Natural killer cell (primary cell): ENCODE results near the gene BPIFB4. TPM values are rescaled to one million over a fixed set of nuclear protein-coding genes. Genes with fewer than 3 reads are reported as not detected.

ENCODE experiments used
- ATAC-seq, 3 donors: fragments of 150-1000 bp in 2 of 3; fragments of 200-7000 bp in 1 of 3; cut with Tn5 transposase; 1 replicate in 1 of 3; 2 replicates in 2 of 3; pipeline ENCODE4 v1.10.0; 2021; ENCODE audit warnings: mild to moderate bottlenecking in 2 of 3, moderate library complexity in 2 of 3
- DNase-seq, 2 donors: peaks; one replicate each; pipeline versions ENCODE4 v3.0.0 to v3.0.0-alpha.2; 2013 to 2021; ENCODE audit warnings: mixed read lengths in 1 of 2
- H3K27ac ChIP-seq: one replicate; pipeline ENCODE4 v1.5.1; 2013; ENCODE audit warnings: mild to moderate bottlenecking, low read length
- H3K27me3 ChIP-seq: one replicate; pipeline ENCODE4 v1.6.1; 2013; ENCODE audit warnings: low read length; ENCODE audit not compliant: control insufficient read depth, insufficient read depth
- H3K36me3 ChIP-seq: one replicate; pipeline ENCODE4 v1.6.1; 2013; ENCODE audit warnings: low read length; ENCODE audit not compliant: control insufficient read depth, insufficient read depth
- H3K4me1 ChIP-seq: one replicate; pipeline ENCODE4 v1.6.1; 2013; ENCODE audit warnings: low read length; ENCODE audit not compliant: control insufficient read depth, insufficient read depth
- H3K4me3 ChIP-seq: one replicate; pipeline ENCODE4 v1.5.1; 2013; ENCODE audit warnings: low read length
- H3K9me3 ChIP-seq: one replicate; pipeline ENCODE4 v1.6.1; 2013; ENCODE audit warnings: low read length; ENCODE audit not compliant: control insufficient read depth, insufficient read depth
- H3K27ac Mint-ChIP-seq, 2 donors: one replicate each; pipeline ENCODE4 v1.8.0; 2022; ENCODE audit warnings: mild to moderate bottlenecking in 2 of 2, mixed read lengths in 2 of 2, moderate library complexity in 1 of 2
- H3K27me3 Mint-ChIP-seq, 2 donors: one replicate each; pipeline ENCODE4 v1.8.0; 2022; ENCODE audit warnings: low read depth in 2 of 2, mixed read lengths in 2 of 2
- H3K36me3 Mint-ChIP-seq: one replicate; pipeline ENCODE4 v1.8.0; 2022; ENCODE audit warnings: mixed read lengths
- H3K4me1 Mint-ChIP-seq, 2 donors: one replicate each; pipeline ENCODE4 v1.8.0; 2022; ENCODE audit warnings: mixed read lengths in 2 of 2
- H3K4me3 Mint-ChIP-seq: one replicate; pipeline ENCODE4 v1.8.0; 2022; ENCODE audit warnings: mild to moderate bottlenecking, moderate library complexity, mixed read lengths
- H3K9me3 Mint-ChIP-seq, 2 donors: one replicate each; pipeline ENCODE4 v1.8.0; 2022; ENCODE audit warnings: mixed read lengths in 2 of 2
- WGBS: methylation state at CpG from one replicate; pipeline ENCODE4 v1.1.7; 2013; ENCODE audit warnings: missing lambda C conversion rate; ENCODE audit not compliant: insufficient coverage; 5-methylcytosine and 5-hydroxymethylcytosine counted together
- intact Hi-C: fragments of 100-400 bp; cut with micrococcal nuclease; formaldehyde crosslinking; loops from one replicate; pipeline ENCODE4 v1.14.2; 2022
- total RNA-seq, 4 donors: library from RNA; stranded (reverse); fragments of 120-200 nt in 1 of 4; gene quantifications; one replicate each; pipeline versions ENCODE4 v1.2.3 to v1.2.4, GENCODE V29; 2013 to 2022
- TF ChIP-seq, protein P1 (sequence below): fragments of 200-600 bp; IDR thresholded peaks from one replicate; pipeline ENCODE4 v1.8.0; 2022; ENCODE audit warnings: antibody characterized with exemption

The BPIFB4 gene
- total RNA-seq, 3 donors from 2014 or later (not counting 1 experiment from before 2014, with no cell fraction given): not detected

DNA sequence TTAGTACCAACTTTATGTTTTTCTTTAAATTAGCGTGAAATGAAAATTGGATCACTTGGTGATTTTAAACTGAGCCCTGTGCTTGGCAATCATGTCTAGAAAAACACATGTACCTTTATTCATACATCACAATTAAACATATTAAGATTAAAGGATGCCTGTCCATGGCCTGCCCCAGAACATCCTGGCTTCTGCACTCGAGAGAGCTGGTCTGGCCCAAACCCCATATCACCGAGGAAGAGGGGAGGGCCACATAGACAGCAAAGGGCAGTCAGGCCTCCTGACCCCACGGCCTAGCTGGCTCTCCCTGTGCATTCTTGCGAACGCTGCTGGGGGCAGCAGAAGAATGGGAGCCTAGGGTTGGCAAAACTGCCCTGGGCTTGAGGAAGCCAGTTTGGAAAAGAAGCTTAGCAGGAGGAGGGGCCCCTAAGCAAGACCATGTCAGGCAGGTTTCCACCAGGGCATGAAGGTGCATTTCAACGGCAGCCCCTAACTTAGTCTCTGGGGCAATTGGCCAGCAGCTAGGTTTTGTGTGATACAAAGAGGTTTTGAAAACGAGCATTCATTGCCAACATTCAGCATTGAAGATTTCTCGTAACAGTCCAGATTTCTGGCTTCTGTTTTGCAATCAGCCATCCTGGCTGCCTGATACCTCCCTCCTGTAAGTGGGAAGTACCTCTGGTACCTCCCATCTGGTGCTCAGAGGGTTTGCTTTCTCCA is 17.2 kb upstream of the BPIFB4 start:
- no peaks in the 10 kb centered on the region for H3K36me3 ChIP-seq
- no peak overlapping the region for H3K4me3 ChIP-seq
- WGBS: 80% methylated on average over 9 of the region's 9 CpGs
- H3K4me3 Mint-ChIP-seq: no peak overlapping the region
- DNase-seq (no peak), ATAC-seq (no peak)
- no peaks in the 10 kb centered on the region for H3K9me3 Mint-ChIP-seq
- H3K4me1 ChIP-seq: no peaks in the 10 kb centered on the region
- no peak overlapping the region for H3K27ac Mint-ChIP-seq
- H3K27me3 Mint-ChIP-seq: peaks cover 0 to 3% of the 10 kb centered on the region in 2 donors
- no peaks in the 10 kb centered on the region for H3K4me1 Mint-ChIP-seq
- H3K36me3 Mint-ChIP-seq: no peaks in the 10 kb centered on the region
- intact Hi-C loops: no loop called here
- TF ChIP-seq, protein P1, sequence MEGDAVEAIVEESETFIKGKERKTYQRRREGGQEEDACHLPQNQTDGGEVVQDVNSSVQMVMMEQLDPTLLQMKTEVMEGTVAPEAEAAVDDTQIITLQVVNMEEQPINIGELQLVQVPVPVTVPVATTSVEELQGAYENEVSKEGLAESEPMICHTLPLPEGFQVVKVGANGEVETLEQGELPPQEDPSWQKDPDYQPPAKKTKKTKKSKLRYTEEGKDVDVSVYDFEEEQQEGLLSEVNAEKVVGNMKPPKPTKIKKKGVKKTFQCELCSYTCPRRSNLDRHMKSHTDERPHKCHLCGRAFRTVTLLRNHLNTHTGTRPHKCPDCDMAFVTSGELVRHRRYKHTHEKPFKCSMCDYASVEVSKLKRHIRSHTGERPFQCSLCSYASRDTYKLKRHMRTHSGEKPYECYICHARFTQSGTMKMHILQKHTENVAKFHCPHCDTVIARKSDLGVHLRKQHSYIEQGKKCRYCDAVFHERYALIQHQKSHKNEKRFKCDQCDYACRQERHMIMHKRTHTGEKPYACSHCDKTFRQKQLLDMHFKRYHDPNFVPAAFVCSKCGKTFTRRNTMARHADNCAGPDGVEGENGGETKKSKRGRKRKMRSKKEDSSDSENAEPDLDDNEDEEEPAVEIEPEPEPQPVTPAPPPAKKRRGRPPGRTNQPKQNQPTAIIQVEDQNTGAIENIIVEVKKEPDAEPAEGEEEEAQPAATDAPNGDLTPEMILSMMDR: no peak
- no peaks in the 10 kb centered on the region for H3K9me3 ChIP-seq
- no peaks in the 10 kb centered on the region for H3K27me3 ChIP-seq
- no peak overlapping the region for H3K27ac ChIP-seq

DNA sequence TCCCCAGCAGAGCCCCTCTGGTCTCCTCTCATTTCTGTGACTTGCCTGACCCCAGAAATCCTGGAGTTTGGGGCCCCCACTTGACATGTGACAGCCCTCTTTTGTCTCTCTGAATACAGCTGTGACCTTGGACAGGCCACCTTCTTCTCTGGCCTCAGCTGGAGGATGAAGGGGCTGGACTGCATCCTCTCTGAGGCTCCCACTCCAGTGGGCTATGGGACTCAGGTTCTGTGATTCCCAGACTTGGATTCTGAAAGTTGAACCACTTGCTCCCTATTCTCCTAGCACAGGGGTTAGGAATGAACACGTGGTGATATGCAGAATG is 16.7 kb upstream of the BPIFB4 start:
- no peak overlapping the region for H3K27ac Mint-ChIP-seq
- Histone ChIP-seq H3K4me3 (no peak overlapping the region), H3K27me3 (no peaks in the 10 kb centered on the region), H3K4me1 (no peaks in the 10 kb centered on the region), H3K36me3 (no peaks in the 10 kb centered on the region), H3K27ac (no peak overlapping the region), H3K9me3 (no peaks in the 10 kb centered on the region)
- H3K36me3 Mint-ChIP-seq: no peaks in the 10 kb centered on the region
- peaks cover 0 to 2% of the 10 kb centered on the region in 2 donors for H3K27me3 Mint-ChIP-seq
- TF ChIP-seq, protein P1: no peak
- WGBS: 92% methylated on average over 1 of the region's 1 CpG
- ATAC-seq: no peak
- no peaks in the 10 kb centered on the region for H3K9me3 Mint-ChIP-seq
- H3K4me1 Mint-ChIP-seq: peaks cover 0 to under 1% of the 10 kb centered on the region in 2 donors
- no peak for DNase-seq
- intact Hi-C loops: no loop called here
- no peak overlapping the region for H3K4me3 Mint-ChIP-seq

DNA sequence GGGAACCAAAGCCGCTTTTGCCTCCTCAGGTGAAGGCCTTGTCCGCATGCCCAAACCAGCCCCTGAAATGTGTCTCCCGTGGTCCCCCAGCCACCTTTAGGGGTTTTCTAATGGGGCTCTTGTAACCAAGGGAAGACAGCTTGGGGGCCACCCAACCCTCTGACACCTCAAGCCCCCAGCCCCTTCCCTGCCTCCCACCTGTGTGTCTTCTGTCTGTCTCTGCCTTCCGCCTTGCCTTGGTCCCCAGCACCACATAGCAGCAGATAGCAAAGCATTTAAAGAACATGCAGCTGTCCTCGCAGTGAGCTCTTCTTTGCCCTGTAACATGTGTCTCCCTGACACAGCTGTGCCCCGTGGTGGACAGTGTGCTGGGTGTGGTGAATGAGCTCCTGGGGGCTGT is 16.2 kb upstream of the BPIFB4 start:
- no peaks in the 10 kb centered on the region for H3K27me3 ChIP-seq
- ATAC-seq (no peak), DNase-seq (no peak)
- Mint-ChIP-seq H3K27me3 (no peaks in the 10 kb centered on the region), H3K36me3 (no peaks in the 10 kb centered on the region), H3K4me3 (no peak overlapping the region), H3K27ac (no peak overlapping the region), H3K4me1 (peaks cover 0 to 4% of the 10 kb centered on the region in 2 donors), H3K9me3 (no peaks in the 10 kb centered on the region)
- TF ChIP-seq, protein P1: no peak
- intact Hi-C loops: no loop called here
- H3K9me3 ChIP-seq: no peaks in the 10 kb centered on the region
- 89% methylated on average over 6 of the region's 6 CpGs for WGBS
- no peaks in the 10 kb centered on the region for H3K36me3 ChIP-seq
- no peak overlapping the region for H3K4me3 ChIP-seq
- no peak overlapping the region for H3K27ac ChIP-seq
- no peaks in the 10 kb centered on the region for H3K4me1 ChIP-seq
